K562 (cell line): ENCODE results near the gene USH2A. TPM values are rescaled to one million over a fixed set of nuclear protein-coding genes. Genes with fewer than 3 reads are reported as not detected.

Experiments
- ATAC-seq: fragments of 200-7000 bp; cut with Tn5 transposase; 3 replicates; pipeline ENCODE4 v1.9.1; 2020; ENCODE audit warnings: moderate library complexity
- BruUV-seq: library from RNA; stranded (reverse); fragments of 400-500 nt; replicated peaks from 2 replicates; lab custom pipeline; 2021; lab: Mats Ljungman, UMichigan
- CTCF ChIA-PET: fragments of 300-600 bp; formaldehyde crosslinking; extraction: SDS; loops from one replicate; lab custom pipeline; 2021; ENCODE audit warnings: low intra/inter-chr PET ratio; lab: Yijun Ruan, JAX
- POLR2A ChIA-PET: fragments of 300-600, 350-650 bp; sonication (Branson Sonifier 250); formaldehyde crosslinking; extraction: SDS; loops from one replicate; lab custom pipeline; 2021; ENCODE audit warnings: antibody characterized with exemption, inconsistent platforms; lab: Yijun Ruan, JAX
- DNase-seq, 4 experiments: peaks; one replicate each; pipeline versions ENCODE4 v3.0.0 to v3.0.0-alpha.2; 2011 to 2018; ENCODE audit warnings: low spot score in 3 of 4, mixed read lengths in 3 of 4; ENCODE audit errors: extremely low read depth in 1 of 4
- FAIRE-seq: peaks from 2 replicates; lab custom pipeline; 2011; peaks lifted over from hg19 to GRCh38; lab: Jason Lieb, UNC
- H2AFZ ChIP-seq: 2 replicates; pipeline ENCODE4 v1.6.0; 2011; ENCODE audit warnings: low read depth, low read length, control low read depth, inconsistent platforms
- H3K27ac ChIP-seq: fragments of 200-600 bp; 3 replicates; pipeline ENCODE4 v1.8.0; 2011; ENCODE audit warnings: low read depth, mild to moderate bottlenecking, control low read depth, inconsistent platforms, low read length, moderate library complexity, mixed read lengths; ENCODE audit errors: extremely low read depth
- H3K27me3 ChIP-seq, 2 experiments: fragments of 300-600 bp in 1 of 2; 2 replicates in 1 of 2; 3 replicates in 1 of 2; pipeline versions ENCODE4 v1.6.0 to v1.8.0; 2011; ENCODE audit warnings: inconsistent platforms in 2 of 2, low read length in 2 of 2, mild to moderate bottlenecking in 1 of 2, mixed read lengths in 1 of 2, moderate library complexity in 1 of 2; ENCODE audit not compliant: control insufficient read depth in 2 of 2, insufficient read depth in 2 of 2
- H3K36me3 ChIP-seq: fragments of 300-600 bp; 3 replicates; pipeline ENCODE4 v1.8.0; 2011; ENCODE audit warnings: mild to moderate bottlenecking, low read length, inconsistent platforms; ENCODE audit not compliant: control insufficient read depth, insufficient read depth
- H3K4me1 ChIP-seq, 2 experiments: fragments of 200-600 bp in 1 of 2; replicated peaks in 1 of 2; 2 replicates in 1 of 2; 3 replicates in 1 of 2; pipeline versions ENCODE4 v1.5.1 to v1.8.0; 2011; ENCODE audit warnings: inconsistent platforms in 2 of 2, low read length in 2 of 2, mild to moderate bottlenecking in 1 of 2, mixed read lengths in 1 of 2, moderate library complexity in 1 of 2; ENCODE audit not compliant: control insufficient read depth in 2 of 2, insufficient read depth in 2 of 2
- H3K4me2 ChIP-seq: 2 replicates; pipeline ENCODE4 v1.6.1; 2011; ENCODE audit warnings: low read length, control low read depth, inconsistent platforms, mixed read lengths; ENCODE audit not compliant: insufficient read depth
- H3K4me3 ChIP-seq: fragments of 200-600 bp; sonication (generic), shearing (Covaris generic); 2 replicates; pipeline ENCODE4 v1.5.1; 2016; ENCODE audit warnings: control low read depth, inconsistent platforms
- H3K79me2 ChIP-seq: fragments of 200-600 bp; 3 replicates; pipeline ENCODE4 v1.8.0; 2011; ENCODE audit warnings: low read length, inconsistent platforms; ENCODE audit not compliant: control insufficient read depth, insufficient read depth
- H3K9ac ChIP-seq, 2 experiments: 2 replicates each; pipeline versions ENCODE4 v1.6.0 to v1.6.1; 2011; ENCODE audit warnings: low read depth in 2 of 2, low read length in 2 of 2, control low read depth in 1 of 2, inconsistent platforms in 1 of 2, mild to moderate bottlenecking in 1 of 2, mixed read lengths in 1 of 2; ENCODE audit not compliant: insufficient read depth in 1 of 2
- H3K9me1 ChIP-seq: one replicate; pipeline ENCODE4 v1.6.0; 2011; ENCODE audit warnings: inconsistent platforms, mild to moderate bottlenecking, low read length, moderate library complexity; ENCODE audit not compliant: control insufficient read depth, insufficient read depth
- H3K9me3 ChIP-seq: replicated peaks from 2 replicates; pipeline ENCODE4 v1.5.1; 2011; ENCODE audit warnings: low read depth, low read length, inconsistent platforms; ENCODE audit not compliant: control insufficient read depth, insufficient read depth
- H4K20me1 ChIP-seq: replicated peaks from 2 replicates; pipeline ENCODE4 v1.6.1; 2011; ENCODE audit warnings: low read length, inconsistent platforms, mixed read lengths; ENCODE audit not compliant: control insufficient read depth, insufficient read depth
- HINFP ChIP-seq: fragments of 450-650 bp; conservative IDR thresholded peaks from 2 replicates; pipeline ENCODE4 v1.6.1; 2016; ENCODE audit warnings: missing genetic modification characterization, low read depth, mild to moderate bottlenecking, control low read depth, missing compliant biosample characterization
- KDM5B ChIP-seq: fragments of 200-600 bp; sonication (generic); IDR thresholded peaks from 2 replicates; pipeline ENCODE4 v1.6.1; 2012; ENCODE audit warnings: low read depth, mild to moderate bottlenecking, moderate library complexity, low read length, control low read depth, inconsistent platforms; ENCODE audit not compliant: insufficient replicate concordance
- MTA1 ChIP-seq: fragments of 450-650 bp; IDR thresholded peaks from 2 replicates; pipeline ENCODE4 v1.6.1; 2017; ENCODE audit warnings: borderline replicate concordance
- RBM25 ChIP-seq: fragments of 200-400 bp; formaldehyde crosslinking; IDR thresholded peaks from 2 replicates; pipeline ENCODE4 v1.6.1; 2018; ENCODE audit warnings: low read length, low read depth, moderate library complexity; ENCODE audit not compliant: severe bottlenecking
- RBM34 ChIP-seq: fragments of 200-400 bp; formaldehyde crosslinking; IDR thresholded peaks from 2 replicates; pipeline ENCODE4 v1.6.1; 2018; ENCODE audit warnings: low read length, borderline replicate concordance; ENCODE audit not compliant: insufficient read depth
- TAF1 ChIP-seq: IDR thresholded peaks from 2 replicates; pipeline ENCODE4 v1.6.1; 2011; ENCODE audit warnings: mild to moderate bottlenecking, low read length, moderate library complexity; ENCODE audit not compliant: insufficient read depth, control insufficient read depth, severe bottlenecking; ENCODE audit errors: extremely low read depth
- ZNF830 ChIP-seq: fragments of 250-450 bp; sonication (Bioruptor Pico); IDR thresholded peaks from 2 replicates; pipeline ENCODE4 v1.5.0; 2021; ENCODE audit warnings: mild to moderate bottlenecking
- in situ Hi-C: fragments of 300-500 bp; cut with MboI; formaldehyde crosslinking; loops from 4 replicates; pipeline ENCODE4 v1.15.0; 2018; ENCODE audit warnings: inconsistent platforms, mixed read lengths
- intact Hi-C: fragments of 100-400 bp; cut with micrococcal nuclease; formaldehyde crosslinking; loops from 2 replicates; pipeline ENCODE4 v1.14.2; 2022
- polyA plus RNA-seq, 8 experiments: library from polyadenylated mRNA; depleted of rRNA in 4 of 8; stranded (reverse) in 5 of 8; unstranded in 3 of 8; fragments of >200 nt; fragmentation: Nextera tagmentation in 2 of 8; fragmentation: Illumina TruSeq in 1 of 8; extraction: Ambion mirVana in 2 of 8; extraction: Trizol in 1 of 8; gene quantifications; 2 replicates each; pipeline versions ENCODE4 v1.2.1 to v1.2.3, GENCODE V29; 2011 to 2014; ENCODE audit warnings: inconsistent platforms in 1 of 8, missing spikeins in 1 of 8
- total RNA-seq, 7 experiments: library from RNA; depleted of rRNA in 6 of 7; stranded (reverse); fragments of >200 nt in 6 of 7; fragmentation: Illumina TruSeq in 2 of 7; extraction: Trizol in 2 of 7; gene quantifications; 2 replicates each; pipeline versions ENCODE4 v1.2.1 to v1.2.3, GENCODE V29; 2011 to 2021; ENCODE audit warnings: low replicate concordance in 1 of 7

The USH2A gene
- total and polyA plus RNA-seq, 9 of the 15 experiments (the other 6 are each of a cell fraction or from before 2014, with no cell fraction given), result under 0.01 TPM; not detected in 7

GRCh38 chr1:216303690-216304089 lies 119.6 kb downstream of the USH2A start:
- no peaks in the 10 kb centered on the region for H3K4me1 ChIP-seq
- ATAC-seq, result no peak
- no peaks in the 10 kb centered on the region for H3K27me3 ChIP-seq
- intact Hi-C loops, result no loop called here
- H2AFZ ChIP-seq, result no peak overlapping the region
- H3K27ac ChIP-seq, result no peak overlapping the region
- FAIRE-seq, result no peak
- H3K4me2 ChIP-seq, result no peak overlapping the region
- in situ Hi-C loops, result no loop called here
- TF ChIP-seq RBM34, result no peak
- no peak for TF ChIP-seq ZNF830 (CRISPR knock-in tag)
- no peak for TF ChIP-seq KDM5B
- TF ChIP-seq RBM25, result no peak
- no peak for TF ChIP-seq HINFP (tag)
- TF ChIP-seq TAF1, result no peak
- TF ChIP-seq MTA1, result no peak
- no peak for DNase-seq
- no peak overlapping the region for H3K9ac ChIP-seq
- ChIA-PET CTCF (no interaction called here), POLR2A (no interaction called here)
- no TSS peak for BruUV-seq
- no peaks in the 10 kb centered on the region for H3K79me2 ChIP-seq
- H4K20me1 ChIP-seq, result no peaks in the 10 kb centered on the region
- no peaks in the 10 kb centered on the region for H3K36me3 ChIP-seq
- H3K4me3 ChIP-seq, result no peak overlapping the region
- no peaks in the 10 kb centered on the region for H3K9me3 ChIP-seq
- H3K9me1 ChIP-seq, result no peaks in the 10 kb centered on the region
